Lower leg skin (tissue), 3 donors: Measurements from ENCODE around the gene VPS8.

Experiments
- CTCF ChIP-seq, 3 donors: fragments of 450-650 bp; IDR thresholded peaks; one replicate each; pipeline ENCODE4 v1.5.1; 2016; ENCODE audit warnings: antibody characterized with exemption in 3 of 3, mild to moderate bottlenecking in 3 of 3, moderate library complexity in 2 of 3
- POLR2A ChIP-seq, 2 donors: fragments of 450-650 bp; IDR thresholded peaks; one replicate each; pipeline ENCODE4 v1.6.1; 2016 to 2017; ENCODE audit warnings: antibody characterized with exemption in 2 of 2, mild to moderate bottlenecking in 1 of 2, moderate library complexity in 1 of 2

DNA sequence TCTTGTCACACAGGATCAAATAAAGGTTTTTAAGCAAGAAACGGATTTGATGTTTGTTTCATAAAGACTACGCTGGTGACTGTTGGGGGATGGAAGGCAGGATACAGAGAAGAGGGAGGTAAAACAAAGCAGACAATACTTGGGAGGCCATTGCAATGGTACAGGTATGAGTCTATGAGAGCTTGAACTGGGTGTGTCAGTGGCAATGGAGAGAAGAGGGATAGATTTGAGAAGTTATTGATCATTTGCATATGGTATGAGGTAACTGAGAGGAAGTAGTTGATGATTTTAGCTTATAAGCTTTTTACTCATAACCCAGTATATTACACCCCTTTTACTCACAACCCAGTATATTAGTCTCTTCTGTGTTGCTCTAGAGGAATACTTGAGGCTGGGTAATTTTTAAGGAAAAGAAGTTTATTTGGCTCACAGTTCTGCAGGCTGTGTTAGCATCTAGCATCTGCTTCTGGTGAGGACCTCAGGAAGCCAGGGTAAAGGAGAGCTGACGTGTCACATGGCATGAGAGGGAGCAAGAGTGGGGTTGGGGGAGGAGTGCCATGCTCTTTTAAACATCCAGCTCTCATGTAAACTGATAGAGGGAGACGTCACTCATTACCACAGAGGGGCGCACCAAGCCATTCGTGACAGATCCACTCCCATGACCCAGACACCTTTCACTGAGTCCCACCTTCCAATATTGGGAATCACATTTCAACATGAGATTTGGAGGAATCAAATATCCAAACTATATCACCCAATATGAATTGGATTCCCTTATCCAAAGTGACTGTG lies 153.9 kb downstream of the VPS8 start:
- TF ChIP-seq CTCF (IDR thresholded peaks at IDR 0.05) (no peak), POLR2A (IDR thresholded peaks at IDR 0.05) (no peak)
